GM21717 (cell line): ENCODE measurements around the gene SUGCT.

Experiments
- ATAC-seq: cut with Tn5 transposase; IDR thresholded peaks from one replicate; pipeline ENCODE4 v1.9.1; 2021; ENCODE audit warnings: mild to moderate bottlenecking, moderate library complexity; ENCODE audit not compliant: unreplicated experiment

SUGCT gene

DNA sequence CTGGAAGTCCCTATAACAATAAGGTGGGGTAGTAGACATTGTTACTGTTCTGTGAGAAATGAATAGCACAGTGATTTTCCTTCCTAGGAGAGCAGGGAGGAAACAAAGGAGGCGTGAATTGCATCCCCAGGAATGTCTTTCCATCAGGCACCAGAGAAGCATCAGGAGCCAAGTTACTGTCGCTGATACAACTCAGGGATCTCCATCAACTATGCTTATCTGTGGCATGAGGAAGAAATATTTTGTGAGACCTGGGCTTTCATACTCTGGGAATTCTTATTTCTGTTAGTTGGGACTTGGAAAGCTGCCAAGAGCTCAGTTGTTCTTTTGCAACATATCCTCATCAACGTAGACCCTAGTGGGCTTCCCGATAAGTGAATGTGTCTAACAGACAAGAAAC lies 622.3 kb downstream of the SUGCT start:
- no peak for ATAC-seq

DNA sequence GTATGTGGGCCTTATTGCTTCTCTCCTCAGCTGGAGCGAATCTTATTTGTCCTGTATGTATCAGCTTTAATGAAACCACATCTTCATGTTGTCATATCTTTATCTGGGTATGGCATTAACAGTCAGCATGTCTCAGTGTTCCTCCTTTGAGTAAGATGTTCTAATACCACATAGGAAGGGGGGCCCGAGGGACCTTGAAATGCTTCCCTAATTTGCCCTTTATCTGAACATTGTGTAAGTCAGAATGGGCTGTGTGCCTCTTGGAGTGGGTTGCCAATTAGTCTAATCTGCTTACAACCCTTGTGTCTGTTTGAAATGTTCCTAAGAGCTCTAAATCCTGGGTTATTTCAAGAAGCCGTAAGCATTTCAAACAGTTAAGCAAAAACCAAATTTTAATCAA lies 623.8 kb downstream of the SUGCT start:
- ATAC-seq = no peak

DNA sequence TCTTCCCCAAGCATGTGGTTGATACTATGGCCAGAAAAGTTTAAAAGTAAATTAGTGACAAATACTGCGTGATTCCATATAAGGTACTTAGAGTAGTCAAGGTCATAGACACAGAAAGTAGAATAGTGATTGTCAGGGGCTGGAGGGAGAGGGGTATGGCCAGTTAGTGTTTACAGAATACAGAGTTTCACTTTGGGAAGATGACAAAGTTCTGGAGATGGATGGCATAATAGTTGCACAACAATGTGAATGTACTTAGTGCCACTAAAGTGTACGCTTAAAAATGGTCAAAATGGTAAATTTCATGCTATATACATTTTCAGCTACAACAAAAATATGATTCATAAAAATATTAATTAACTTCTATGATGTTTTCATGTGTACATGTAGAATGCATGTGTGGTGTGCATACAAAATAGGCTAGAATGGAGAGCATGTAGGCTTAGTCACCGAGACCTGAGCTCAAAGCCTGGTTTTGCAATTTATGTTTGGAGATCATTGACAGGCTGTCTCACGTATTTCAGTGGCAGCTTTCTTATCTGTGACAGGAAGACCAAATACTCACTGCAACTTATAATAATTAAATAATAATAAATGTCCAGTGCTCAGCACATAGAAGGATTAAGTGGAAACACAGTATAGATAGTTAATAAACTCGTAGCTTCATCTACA lies 625.6 kb downstream of the SUGCT start:
- ATAC-seq = no peak

- no peak for ATAC-seq
Observed at GRCh38 chr7:40760987-40761386, 626.2 kb downstream of the SUGCT start.

DNA sequence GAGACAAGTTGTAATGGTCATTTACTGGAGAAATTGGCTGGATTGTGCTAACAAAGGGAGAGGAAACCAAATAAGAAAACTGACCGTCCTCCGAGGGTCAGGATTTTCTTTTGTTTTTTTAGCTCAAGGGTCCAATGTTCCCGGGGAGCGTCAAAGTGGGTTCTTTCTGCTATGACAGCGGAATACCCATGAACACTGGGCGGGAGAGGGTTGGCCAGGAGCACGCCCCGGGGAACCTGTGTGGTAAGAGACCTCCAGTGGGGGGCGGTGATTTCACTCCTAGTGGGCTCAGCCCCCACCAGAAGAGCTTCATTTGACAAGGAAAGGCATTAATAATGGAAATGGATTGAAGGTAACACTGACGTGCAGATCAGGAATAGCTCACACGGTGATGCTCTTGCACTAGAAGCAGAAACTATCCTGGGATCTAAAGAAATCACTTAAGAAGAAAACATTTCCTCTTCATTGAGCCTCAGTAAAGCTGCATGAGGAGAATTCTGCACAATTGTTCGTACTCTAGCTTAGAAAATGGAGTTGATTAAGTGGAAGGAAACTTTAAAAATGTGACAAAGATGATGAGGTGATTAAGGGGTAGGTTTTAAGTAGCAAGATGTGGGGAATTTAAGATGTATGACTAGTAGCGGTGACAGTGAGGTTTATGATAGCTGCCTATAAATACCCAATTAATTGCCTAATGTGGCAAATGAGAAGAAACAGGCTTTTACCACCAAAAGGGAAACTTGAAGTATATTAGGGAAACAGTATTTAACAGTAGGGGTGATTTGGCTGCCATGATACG lies 627.2 kb downstream of the SUGCT start:
- ATAC-seq = no peak

- no peak for ATAC-seq
Observed at GRCh38 chr7:40763319-40764287, 628.8 kb downstream of the SUGCT start.

DNA sequence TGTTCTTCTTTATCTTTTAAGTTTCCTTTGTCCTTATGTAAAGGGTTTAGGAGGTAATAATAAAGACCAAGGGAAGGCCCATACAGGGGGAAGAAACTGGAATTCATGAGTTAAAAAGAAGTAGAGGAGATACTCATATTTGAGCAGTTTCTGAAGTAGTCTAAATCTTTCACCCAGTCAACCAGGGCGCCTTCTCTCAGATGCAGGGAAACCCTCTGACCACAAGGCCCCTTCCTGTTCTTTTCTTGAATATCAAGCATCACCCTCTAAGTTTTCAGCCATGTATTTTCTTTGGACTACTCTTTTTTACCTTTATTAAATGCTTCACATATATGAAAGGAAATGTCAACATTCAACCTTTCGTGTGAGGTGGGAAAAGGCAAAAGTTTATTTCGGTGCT lies 630.8 kb downstream of the SUGCT start:
- ATAC-seq = no peak

- no peak for ATAC-seq
Observed at GRCh38 chr7:40772096-40772495, 637.3 kb downstream of the SUGCT start.

GRCh38 chr7:40773656-40774055 lies 638.9 kb downstream of the SUGCT start:
- ATAC-seq = no peak

DNA sequence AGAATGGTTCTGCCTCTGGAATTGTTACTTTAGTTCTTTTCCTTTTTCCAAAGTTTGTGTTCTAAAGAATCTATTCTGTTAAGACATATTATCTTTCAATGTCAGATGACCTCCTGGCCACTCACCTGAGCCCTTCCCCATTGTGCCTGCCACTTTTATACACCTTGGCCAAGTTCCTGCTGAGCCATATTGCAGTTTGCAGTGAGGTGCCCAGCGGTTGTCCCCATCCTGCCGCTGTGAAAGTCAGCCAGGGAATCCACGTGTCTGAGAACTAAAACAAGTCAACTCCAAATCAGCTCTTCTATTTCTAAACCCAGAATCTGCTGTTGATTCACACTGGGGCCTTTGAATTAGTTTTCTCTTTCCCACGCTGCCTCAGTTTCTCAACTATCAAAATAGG lies 641.1 kb downstream of the SUGCT start:
- no peak for ATAC-seq

DNA sequence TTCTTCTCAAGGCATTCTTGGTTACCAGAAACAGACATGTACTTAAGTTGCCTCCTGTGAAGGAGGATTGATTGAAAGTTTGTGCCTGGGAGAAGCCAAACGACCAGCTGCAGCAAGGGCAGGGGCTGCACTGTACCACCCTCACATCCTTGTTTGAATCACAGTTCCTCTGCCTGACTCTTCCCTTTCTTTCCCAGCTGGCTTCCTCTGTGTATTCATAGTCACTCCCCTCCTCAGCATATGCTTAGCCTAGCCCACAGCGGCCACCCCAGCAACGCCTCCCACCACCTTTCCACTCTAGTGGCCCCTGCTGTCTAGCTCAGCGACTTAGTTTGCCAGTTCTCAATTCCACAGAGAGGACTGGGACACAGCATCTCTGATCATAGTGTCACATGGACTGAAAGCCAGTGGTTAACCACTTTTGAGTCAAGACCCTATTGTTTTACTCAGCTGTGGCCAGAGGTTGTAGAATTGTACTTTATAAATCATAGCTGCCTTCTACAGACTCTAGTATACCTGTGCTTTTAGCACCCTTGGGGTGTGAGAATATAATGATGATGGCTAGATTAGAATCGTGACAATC lies 643.0 kb downstream of the SUGCT start:
- ATAC-seq = no peak

GRCh38 chr7:40780460-40780859 lies 645.7 kb downstream of the SUGCT start:
- ATAC-seq = no peak

GRCh38 chr7:40782836-40783235 lies 648.0 kb downstream of the SUGCT start:
- ATAC-seq = no peak

GRCh38 chr7:40784176-40784575 lies 649.4 kb downstream of the SUGCT start:
- no peak for ATAC-seq

DNA sequence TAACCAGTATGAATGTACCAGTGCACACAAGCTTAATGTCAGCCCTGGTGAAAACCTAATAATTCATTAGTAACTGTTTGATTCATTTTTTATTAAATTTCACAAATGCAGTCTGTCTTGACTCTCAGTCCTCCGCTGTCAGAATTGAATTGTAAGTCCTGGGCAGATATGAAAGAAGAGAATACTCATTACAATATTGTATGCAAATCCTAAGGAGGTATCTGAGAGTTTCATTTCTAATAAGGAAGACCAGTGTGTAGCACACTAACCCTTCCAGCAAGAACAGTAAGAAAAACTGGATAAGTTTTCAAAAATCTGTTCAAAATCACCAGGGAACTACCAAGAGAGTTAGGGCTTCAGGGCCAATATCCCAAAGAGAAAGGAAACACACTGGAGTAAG lies 652.1 kb downstream of the SUGCT start:
- ATAC-seq = no peak

DNA sequence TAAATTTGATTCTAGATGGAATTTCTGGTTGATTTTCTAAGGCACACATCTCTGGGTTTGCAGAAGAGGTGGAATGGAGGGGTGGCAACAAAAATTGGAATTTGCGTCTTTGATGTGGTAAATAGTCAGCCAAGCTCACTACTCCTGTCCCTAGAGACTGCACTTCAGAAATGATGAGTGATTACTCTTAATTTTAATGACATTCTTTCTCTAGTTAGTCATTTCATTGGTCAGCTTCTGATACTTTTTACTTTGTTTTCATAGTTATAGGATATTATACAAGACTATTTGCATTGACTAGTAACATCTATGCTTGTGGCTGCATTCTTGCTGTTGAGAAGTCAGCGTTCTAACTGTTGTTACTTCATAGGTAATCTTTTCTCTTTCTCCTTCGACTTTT lies 658.3 kb downstream of the SUGCT start:
- ATAC-seq = no peak

- no peak for ATAC-seq
Observed at GRCh38 chr7:40795607-40796006, 660.8 kb downstream of the SUGCT start.

- no peak for ATAC-seq
Observed at GRCh38 chr7:40796723-40797122, 661.9 kb downstream of the SUGCT start.

DNA sequence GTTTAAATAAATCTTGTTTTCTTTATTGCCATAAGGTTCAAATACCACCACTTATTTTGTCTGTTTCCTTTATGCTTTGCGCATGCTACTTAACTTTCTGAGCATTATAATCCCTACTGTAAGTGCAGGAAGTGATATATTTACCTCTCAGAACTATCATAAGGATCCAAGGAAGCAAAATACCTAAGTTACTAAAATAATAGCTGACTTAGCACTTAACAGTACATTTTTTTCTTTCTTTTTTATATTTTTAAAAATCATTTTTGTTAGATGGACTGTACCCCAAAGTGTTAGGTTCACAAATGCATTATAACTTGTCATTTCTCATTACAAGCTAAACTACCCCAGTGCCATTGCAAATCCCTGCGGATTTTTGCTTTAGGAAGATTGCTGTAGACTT lies 663.8 kb downstream of the SUGCT start:
- ATAC-seq = no peak

GRCh38 chr7:40799493-40800403 lies 664.9 kb downstream of the SUGCT start:
- no peak for ATAC-seq
